Measurements from ENCODE around the gene CTU1.
A peak's percentile ranks its signal among the peaks of the same experiment; 100 is the strongest.
"Not testable (repeated sequence)": the region's sequence is repeated elsewhere in the genome, so short reads cannot be mapped to it uniquely, and the experiment has no call there.

The CTU1 gene

GRCh38 chr19:51108066-51108804 is at the start of gene CTU1:
CTU1 (minus strand) TSS chr19:51108409; CDS start chr19:51104569, 3,840 bp downstream.
- peak; percentile 98 for DNase-seq (ENCODE audit: low read depth)

GRCh38 chr19:51157265-51157664 is 49.1 kb upstream of the CTU1 start:
- no peak for DNase-seq (ENCODE audit: low read depth)

- no peak for DNase-seq (ENCODE audit: low read depth)
Observed at GRCh38 chr19:51156710-51157109, 48.5 kb upstream of the CTU1 start.

- no peak for DNase-seq (ENCODE audit: low read depth)
Observed at GRCh38 chr19:51150627-51151026, 42.4 kb upstream of the CTU1 start.

GRCh38 chr19:51148580-51148979 is 40.4 kb upstream of the CTU1 start:
- DNase-seq (ENCODE audit: low read depth), result no peak

GRCh38 chr19:51147663-51148062 is 39.5 kb upstream of the CTU1 start:
- no peak for DNase-seq (ENCODE audit: low read depth)

- DNase-seq (ENCODE audit: low read depth), result no peak
Observed at GRCh38 chr19:51146751-51147150, 38.5 kb upstream of the CTU1 start.

- no peak for DNase-seq (ENCODE audit: low read depth)
Observed at GRCh38 chr19:51145916-51146493, 37.8 kb upstream of the CTU1 start.

- DNase-seq (ENCODE audit: low read depth), result no peak
Observed at GRCh38 chr19:51144482-51145045, 36.4 kb upstream of the CTU1 start.

GRCh38 chr19:51143486-51143885 is 35.3 kb upstream of the CTU1 start:
- no peak for DNase-seq (ENCODE audit: low read depth)

GRCh38 chr19:51142809-51143475 is 34.7 kb upstream of the CTU1 start:
- DNase-seq (ENCODE audit: low read depth), result not testable (repeated sequence)

- DNase-seq (ENCODE audit: low read depth), result no peak
Observed at GRCh38 chr19:51142119-51142518, 33.9 kb upstream of the CTU1 start, which contains the start of gene SIGLEC7. SIGLEC7 (plus strand) TSS chr19:51142301; CDS start chr19:51142370, 69 bp downstream.

- no peak for DNase-seq (ENCODE audit: low read depth)
Observed at GRCh38 chr19:51141181-51141580, 33.0 kb upstream of the CTU1 start.

- no peak for DNase-seq (ENCODE audit: low read depth)
Observed at GRCh38 chr19:51140441-51140840, 32.2 kb upstream of the CTU1 start.

- no peak for DNase-seq (ENCODE audit: low read depth)
Observed at GRCh38 chr19:51139299-51140014, 31.2 kb upstream of the CTU1 start.

- DNase-seq (ENCODE audit: low read depth), result no peak
Observed at GRCh38 chr19:51138549-51138979, 30.4 kb upstream of the CTU1 start.

- no peak for DNase-seq (ENCODE audit: low read depth)
Observed at GRCh38 chr19:51137792-51138425, 29.7 kb upstream of the CTU1 start.

- DNase-seq (ENCODE audit: low read depth), result no peak
Observed at GRCh38 chr19:51136851-51137551, 28.8 kb upstream of the CTU1 start.

GRCh38 chr19:51135986-51136762 is 28.0 kb upstream of the CTU1 start:
- no peak for DNase-seq (ENCODE audit: low read depth)

GRCh38 chr19:51135004-51135403 is 26.8 kb upstream of the CTU1 start:
- no peak for DNase-seq (ENCODE audit: low read depth)

All from fibroblast of the conjunctiva (primary cell).